Natural killer cell (primary cell): ENCODE data around the gene TOB2. TPM values are rescaled to one million over a fixed set of nuclear protein-coding genes. Genes with fewer than 3 reads are reported as not detected.
"Not testable (repeated sequence)": the region's sequence is repeated elsewhere in the genome, so short reads cannot be mapped to it uniquely, and the experiment has no call there.

Source experiments
- ATAC-seq, 3 donors: fragments of 150-1000 bp in 2 of 3; fragments of 200-7000 bp in 1 of 3; cut with Tn5 transposase; 1 replicate in 1 of 3; 2 replicates in 2 of 3; pipeline ENCODE4 v1.10.0; 2021; ENCODE audit warnings: mild to moderate bottlenecking in 2 of 3, moderate library complexity in 2 of 3
- DNase-seq, 2 donors: peaks; one replicate each; pipeline versions ENCODE4 v3.0.0 to v3.0.0-alpha.2; 2013 to 2021; ENCODE audit warnings: mixed read lengths in 1 of 2
- H3K27ac ChIP-seq: one replicate; pipeline ENCODE4 v1.5.1; 2013; ENCODE audit warnings: mild to moderate bottlenecking, low read length
- H3K27me3 ChIP-seq: one replicate; pipeline ENCODE4 v1.6.1; 2013; ENCODE audit warnings: low read length; ENCODE audit not compliant: control insufficient read depth, insufficient read depth
- H3K36me3 ChIP-seq: one replicate; pipeline ENCODE4 v1.6.1; 2013; ENCODE audit warnings: low read length; ENCODE audit not compliant: control insufficient read depth, insufficient read depth
- H3K4me1 ChIP-seq: one replicate; pipeline ENCODE4 v1.6.1; 2013; ENCODE audit warnings: low read length; ENCODE audit not compliant: control insufficient read depth, insufficient read depth
- H3K4me3 ChIP-seq: one replicate; pipeline ENCODE4 v1.5.1; 2013; ENCODE audit warnings: low read length
- H3K9me3 ChIP-seq: one replicate; pipeline ENCODE4 v1.6.1; 2013; ENCODE audit warnings: low read length; ENCODE audit not compliant: control insufficient read depth, insufficient read depth
- H3K27ac Mint-ChIP-seq, 2 donors: one replicate each; pipeline ENCODE4 v1.8.0; 2022; ENCODE audit warnings: mild to moderate bottlenecking in 2 of 2, mixed read lengths in 2 of 2, moderate library complexity in 1 of 2
- H3K27me3 Mint-ChIP-seq, 2 donors: one replicate each; pipeline ENCODE4 v1.8.0; 2022; ENCODE audit warnings: low read depth in 2 of 2, mixed read lengths in 2 of 2
- H3K36me3 Mint-ChIP-seq: one replicate; pipeline ENCODE4 v1.8.0; 2022; ENCODE audit warnings: mixed read lengths
- H3K4me1 Mint-ChIP-seq, 2 donors: one replicate each; pipeline ENCODE4 v1.8.0; 2022; ENCODE audit warnings: mixed read lengths in 2 of 2
- H3K4me3 Mint-ChIP-seq: one replicate; pipeline ENCODE4 v1.8.0; 2022; ENCODE audit warnings: mild to moderate bottlenecking, moderate library complexity, mixed read lengths
- H3K9me3 Mint-ChIP-seq, 2 donors: one replicate each; pipeline ENCODE4 v1.8.0; 2022; ENCODE audit warnings: mixed read lengths in 2 of 2
- WGBS: methylation state at CpG from one replicate; pipeline ENCODE4 v1.1.7; 2013; ENCODE audit warnings: missing lambda C conversion rate; ENCODE audit not compliant: insufficient coverage; 5-methylcytosine and 5-hydroxymethylcytosine counted together
- intact Hi-C: fragments of 100-400 bp; cut with micrococcal nuclease; formaldehyde crosslinking; loops from one replicate; pipeline ENCODE4 v1.14.2; 2022
- total RNA-seq, 4 donors: library from RNA; stranded (reverse); fragments of 120-200 nt in 1 of 4; gene quantifications; one replicate each; pipeline versions ENCODE4 v1.2.3 to v1.2.4, GENCODE V29; 2013 to 2022
- TF ChIP-seq, protein P1 (sequence below): fragments of 200-600 bp; IDR thresholded peaks from one replicate; pipeline ENCODE4 v1.8.0; 2022; ENCODE audit warnings: antibody characterized with exemption

Gene TOB2
- total RNA-seq, 3 donors from 2014 or later (not counting 1 experiment from before 2014, with no cell fraction given), result 26.4 to 42.2 (median 32.6) TPM

DNA sequence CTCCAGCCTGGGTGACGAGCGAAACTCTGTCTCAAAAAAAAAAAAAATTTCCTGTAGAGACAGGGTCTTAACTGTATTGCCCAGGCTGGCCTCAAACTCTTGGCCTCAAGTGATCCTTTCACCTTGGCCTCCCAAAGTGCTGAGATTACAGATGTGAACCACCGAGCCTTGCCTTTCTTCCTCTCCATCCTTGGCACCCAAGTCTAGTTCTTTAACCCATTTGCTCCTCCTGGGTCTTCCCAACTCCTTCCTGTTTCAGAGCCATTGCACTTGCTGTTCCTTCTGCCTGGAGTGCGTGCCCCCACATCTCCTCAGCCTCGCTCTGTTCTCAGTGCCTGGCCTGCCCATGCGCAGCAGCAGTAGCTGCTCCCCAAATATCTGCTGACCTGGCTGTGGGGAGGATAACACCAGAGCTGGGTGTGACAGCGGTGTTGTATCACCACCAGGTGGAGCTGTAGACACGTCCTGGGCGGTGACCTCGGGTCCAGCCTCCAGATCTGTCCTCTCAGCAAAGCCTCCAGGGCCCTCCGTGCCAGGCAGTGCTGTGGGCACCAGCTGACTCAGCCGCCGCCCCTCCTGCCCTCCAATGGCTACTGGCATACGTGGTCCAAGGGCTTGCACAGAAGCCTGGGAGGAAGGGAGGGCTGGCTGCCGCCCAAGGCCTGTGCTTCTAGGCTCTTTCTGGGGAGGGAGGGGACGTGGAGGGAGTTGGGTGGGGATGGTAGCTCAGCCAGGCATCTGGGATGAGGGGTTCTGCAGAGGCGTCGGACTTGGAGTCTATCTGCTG, 42.9 kb downstream of the TOB2 start:
- Mint-ChIP-seq H3K36me3 (no peaks in the 10 kb centered on the region), H3K27ac (no peak overlapping the region), H3K4me3 (no peak overlapping the region), H3K9me3 (no peaks in the 10 kb centered on the region), H3K27me3 (peaks cover 0 to 2% of the 10 kb centered on the region in 2 donors), H3K4me1 (peaks cover 5% of the 10 kb centered on the region in 2 donors)
- Histone ChIP-seq H3K27me3 (no peaks in the 10 kb centered on the region), H3K36me3 (no peaks in the 10 kb centered on the region), H3K9me3 (no peaks in the 10 kb centered on the region), H3K4me1 (peaks cover 7% of the 10 kb centered on the region), H3K27ac (no peak overlapping the region), H3K4me3 (no peak overlapping the region)
- 21% methylated on average over 18 of the region's 18 CpGs for WGBS
- DNase-seq, result peak; percentile 76 to 92
- intact Hi-C loops, result loop anchor here (1.0 to 2.0 kb wide), 4 partner anchors 43 to 193 kb away; partner anchors contain the start of gene TOB2
- TF ChIP-seq, protein P1, sequence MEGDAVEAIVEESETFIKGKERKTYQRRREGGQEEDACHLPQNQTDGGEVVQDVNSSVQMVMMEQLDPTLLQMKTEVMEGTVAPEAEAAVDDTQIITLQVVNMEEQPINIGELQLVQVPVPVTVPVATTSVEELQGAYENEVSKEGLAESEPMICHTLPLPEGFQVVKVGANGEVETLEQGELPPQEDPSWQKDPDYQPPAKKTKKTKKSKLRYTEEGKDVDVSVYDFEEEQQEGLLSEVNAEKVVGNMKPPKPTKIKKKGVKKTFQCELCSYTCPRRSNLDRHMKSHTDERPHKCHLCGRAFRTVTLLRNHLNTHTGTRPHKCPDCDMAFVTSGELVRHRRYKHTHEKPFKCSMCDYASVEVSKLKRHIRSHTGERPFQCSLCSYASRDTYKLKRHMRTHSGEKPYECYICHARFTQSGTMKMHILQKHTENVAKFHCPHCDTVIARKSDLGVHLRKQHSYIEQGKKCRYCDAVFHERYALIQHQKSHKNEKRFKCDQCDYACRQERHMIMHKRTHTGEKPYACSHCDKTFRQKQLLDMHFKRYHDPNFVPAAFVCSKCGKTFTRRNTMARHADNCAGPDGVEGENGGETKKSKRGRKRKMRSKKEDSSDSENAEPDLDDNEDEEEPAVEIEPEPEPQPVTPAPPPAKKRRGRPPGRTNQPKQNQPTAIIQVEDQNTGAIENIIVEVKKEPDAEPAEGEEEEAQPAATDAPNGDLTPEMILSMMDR, result peak; percentile 90
- peak; percentile 97 to 100 (median 100) for ATAC-seq

DNA sequence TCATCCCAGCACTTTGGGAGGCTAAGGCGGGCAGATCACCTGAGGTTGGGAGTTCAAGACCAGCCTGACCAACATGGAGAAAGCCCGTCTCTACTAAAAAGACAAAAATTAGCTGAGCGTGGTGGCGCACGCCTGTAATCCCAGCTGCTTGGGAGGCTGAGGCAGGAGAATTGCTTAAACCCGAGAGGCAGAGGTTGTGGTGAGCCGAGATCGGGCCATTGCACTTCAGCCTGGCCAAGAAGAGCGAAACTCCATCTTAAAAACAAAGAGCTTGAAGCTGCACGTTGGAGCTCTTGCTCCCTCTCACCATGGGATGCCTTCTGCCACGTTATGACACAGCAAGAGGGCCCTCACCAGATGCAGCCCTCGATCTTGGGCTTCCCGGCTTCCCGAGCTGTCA, 43.8 kb downstream of the TOB2 start:
- H3K4me3 ChIP-seq, DNase-seq, H3K4me3 Mint-ChIP-seq, H3K36me3 ChIP-seq, H3K4me1 Mint-ChIP-seq, H3K9me3 Mint-ChIP-seq, H3K27ac Mint-ChIP-seq, H3K9me3 ChIP-seq, H3K27me3 Mint-ChIP-seq, H3K27ac ChIP-seq, ATAC-seq, H3K27me3 ChIP-seq, H3K36me3 Mint-ChIP-seq, H3K4me1 ChIP-seq: not testable (repeated sequence)
- 91% methylated on average over 14 of the region's 14 CpGs for WGBS
- intact Hi-C loops, result loop anchor here (1.0 to 2.0 kb wide), 3 partner anchors 123 to 194 kb away; no protein-coding TSS in a partner anchor

DNA sequence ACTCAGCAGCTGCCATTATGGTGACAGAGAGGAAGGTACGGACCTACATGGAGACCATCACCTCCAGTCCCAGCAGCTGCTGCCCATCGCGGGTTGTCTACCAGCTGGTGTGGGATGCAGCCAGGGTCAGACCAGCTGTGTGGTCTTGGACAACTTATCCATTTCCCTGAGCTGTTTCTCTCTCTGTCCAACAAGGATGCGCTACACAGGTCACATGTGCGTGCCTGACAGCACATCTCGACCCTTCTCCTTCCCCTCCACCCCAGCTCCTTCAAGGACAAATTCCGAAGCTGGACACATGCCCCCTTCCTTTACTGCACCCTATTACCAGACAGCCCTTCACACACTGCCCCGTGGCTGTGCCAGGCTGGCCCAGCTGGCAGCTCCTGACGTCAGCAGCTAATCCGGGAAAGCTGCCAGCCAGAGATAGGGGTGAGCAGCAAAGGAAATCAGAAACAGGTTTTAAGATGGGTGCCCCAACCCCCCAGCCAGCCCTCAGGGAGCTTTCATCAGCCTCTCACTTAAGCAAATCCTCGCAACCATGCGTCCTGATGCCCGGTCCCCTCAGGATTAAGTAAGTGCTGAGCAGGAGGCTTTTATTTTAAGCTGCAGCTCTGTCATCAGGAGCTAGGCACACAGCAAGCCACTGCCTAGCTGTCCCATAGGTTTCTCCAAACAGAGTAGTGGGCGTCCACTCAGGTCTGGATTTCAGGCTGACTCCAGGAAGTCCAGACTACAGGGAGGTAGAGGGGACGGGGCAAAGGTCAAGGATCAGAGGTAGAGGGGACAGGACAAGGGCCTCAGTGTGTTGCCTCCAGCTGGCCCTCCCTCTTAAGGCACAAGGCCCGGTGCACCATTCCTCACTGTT, 44.6 kb downstream of the TOB2 start:
- Mint-ChIP-seq H3K4me1 (peaks cover 5% of the 10 kb centered on the region in 2 donors), H3K36me3 (no peaks in the 10 kb centered on the region), H3K4me3 (no peak overlapping the region), H3K27me3 (peaks cover 0 to 2% of the 10 kb centered on the region in 2 donors), H3K9me3 (no peaks in the 10 kb centered on the region), H3K27ac (no peak overlapping the region)
- H3K27me3 ChIP-seq, result no peaks in the 10 kb centered on the region
- H3K9me3 ChIP-seq, result no peaks in the 10 kb centered on the region
- TF ChIP-seq, protein P1, result no peak
- H3K4me3 ChIP-seq, result no peak overlapping the region
- peaks cover 6% of the 10 kb centered on the region for H3K36me3 ChIP-seq
- intact Hi-C loops, result loop anchor here (2.0 kb wide), 1 partner anchor 195 kb away; no protein-coding TSS in a partner anchor
- ATAC-seq (no peak), DNase-seq (no peak)
- whole genome bisulfite sequencing, result 70% methylated on average over 16 of the region's 16 CpGs
- peaks cover 7% of the 10 kb centered on the region for H3K4me1 ChIP-seq
- no peak overlapping the region for H3K27ac ChIP-seq

DNA sequence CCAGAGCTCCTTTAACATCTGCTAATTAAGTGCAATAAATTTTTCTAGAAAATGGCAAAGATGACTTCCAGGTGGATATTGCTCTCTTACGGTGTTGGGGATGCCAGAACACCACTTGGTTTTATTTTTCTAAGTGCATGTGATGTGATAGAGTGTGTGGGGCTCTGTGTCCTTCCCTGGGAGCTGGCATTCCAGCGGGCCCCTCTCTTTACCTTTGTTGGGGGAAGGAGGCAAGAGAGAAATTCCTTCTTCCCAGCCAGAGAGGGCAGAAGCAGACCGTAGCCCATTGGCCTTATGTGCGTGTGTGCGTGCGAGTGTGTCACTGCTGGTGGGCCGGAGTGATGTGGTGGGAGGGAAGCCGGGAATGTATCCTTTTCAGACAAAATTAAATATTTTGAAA, 47.7 kb downstream of the TOB2 start:
- no peaks in the 10 kb centered on the region for H3K27me3 ChIP-seq
- intact Hi-C loops, result no loop called here
- peaks cover 4% of the 10 kb centered on the region for H3K4me1 ChIP-seq
- Mint-ChIP-seq H3K27ac (no peak overlapping the region), H3K9me3 (no peaks in the 10 kb centered on the region), H3K27me3 (peaks cover 0 to 2% of the 10 kb centered on the region in 2 donors), H3K36me3 (no peaks in the 10 kb centered on the region), H3K4me1 (peaks cover 5% of the 10 kb centered on the region in 2 donors), H3K4me3 (no peak overlapping the region)
- H3K9me3 ChIP-seq, result no peaks in the 10 kb centered on the region
- peaks cover 23% of the 10 kb centered on the region for H3K36me3 ChIP-seq
- H3K4me3 ChIP-seq, result no peak overlapping the region
- ATAC-seq (no peak), DNase-seq (no peak)
- 96% methylated on average over 7 of the region's 8 CpGs for WGBS
- TF ChIP-seq, protein P1, result no peak
- H3K27ac ChIP-seq, result no peak overlapping the region
